ENCODE measurements around the gene SPAG5.
"Not testable (repeated sequence)": the region's sequence is repeated elsewhere in the genome, so short reads cannot be mapped to it uniquely, and the experiment has no call there.

The SPAG5 gene

DNA sequence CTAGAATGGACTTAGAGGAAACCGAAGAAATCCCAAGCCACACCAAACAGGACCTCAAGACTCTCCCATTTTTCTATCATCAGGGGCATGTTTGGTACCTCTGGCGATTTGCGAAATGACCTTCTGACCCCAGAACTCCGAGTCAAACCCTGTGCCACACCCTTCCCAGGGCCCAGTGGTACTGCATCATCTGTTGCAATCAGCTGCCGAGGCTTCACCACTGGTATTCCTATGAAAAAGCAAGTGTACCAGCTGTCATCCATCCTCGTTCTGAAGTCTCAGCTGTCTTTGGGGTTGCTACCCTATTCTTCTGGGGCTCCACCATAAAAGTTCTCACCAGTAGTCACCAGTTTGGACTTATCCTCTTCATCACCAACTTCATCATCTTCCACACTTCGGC is 17.5 kb upstream of the SPAG5 start:
- Mint-ChIP-seq H3K9me3 (no peaks in the 10 kb centered on the region), H3K27ac (peak overlapping the region; percentile 52), H3K4me3 (no peak overlapping the region), H3K36me3 (peaks cover 97% of the 10 kb centered on the region), H3K4me1 (no peaks in the 10 kb centered on the region)
- ATAC-seq (no peak), DNase-seq (ENCODE audit: low spot score in 2 of 2) (no peak)

DNA sequence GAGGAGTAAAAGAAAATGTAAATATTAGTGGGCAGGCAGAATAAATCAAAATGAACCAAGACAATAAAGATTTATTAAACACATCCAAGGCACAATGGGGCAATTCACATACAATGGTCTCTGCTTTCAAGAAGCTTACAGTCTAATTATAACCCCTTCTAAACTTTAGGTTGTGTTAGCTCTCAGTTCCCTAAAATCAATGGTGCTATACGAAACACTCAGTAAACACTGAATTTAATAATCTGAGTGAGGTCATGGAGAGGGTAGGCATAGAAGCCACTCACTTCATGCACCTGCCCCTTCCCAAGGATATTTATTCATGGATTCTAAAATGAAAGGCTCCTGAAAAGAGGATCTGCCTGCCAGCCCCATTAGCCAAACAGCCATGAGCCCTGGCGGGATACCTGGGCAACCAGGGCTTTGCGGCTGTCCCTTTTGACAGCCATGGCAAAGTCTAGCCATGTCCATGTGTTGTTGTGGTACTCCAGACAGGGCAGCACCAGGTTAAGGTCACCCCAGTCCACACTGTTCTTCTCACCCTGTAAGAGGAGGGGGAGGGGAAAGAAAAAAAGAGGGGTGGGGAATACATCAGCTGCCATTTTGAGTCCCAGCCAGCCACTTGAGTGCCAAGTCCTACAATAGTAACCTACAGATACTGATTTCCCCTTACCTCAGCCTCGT is 16.6 kb upstream of the SPAG5 start:
- peak overlapping the region; percentile 52 for H3K27ac Mint-ChIP-seq
- H3K4me1 Mint-ChIP-seq, result no peaks in the 10 kb centered on the region
- H3K36me3 Mint-ChIP-seq, result peaks cover 96% of the 10 kb centered on the region
- ATAC-seq, result no peak
- H3K4me3 Mint-ChIP-seq, result no peak overlapping the region
- DNase-seq (ENCODE audit: low spot score in 2 of 2), result no peak
- no peaks in the 10 kb centered on the region for H3K9me3 Mint-ChIP-seq

DNA sequence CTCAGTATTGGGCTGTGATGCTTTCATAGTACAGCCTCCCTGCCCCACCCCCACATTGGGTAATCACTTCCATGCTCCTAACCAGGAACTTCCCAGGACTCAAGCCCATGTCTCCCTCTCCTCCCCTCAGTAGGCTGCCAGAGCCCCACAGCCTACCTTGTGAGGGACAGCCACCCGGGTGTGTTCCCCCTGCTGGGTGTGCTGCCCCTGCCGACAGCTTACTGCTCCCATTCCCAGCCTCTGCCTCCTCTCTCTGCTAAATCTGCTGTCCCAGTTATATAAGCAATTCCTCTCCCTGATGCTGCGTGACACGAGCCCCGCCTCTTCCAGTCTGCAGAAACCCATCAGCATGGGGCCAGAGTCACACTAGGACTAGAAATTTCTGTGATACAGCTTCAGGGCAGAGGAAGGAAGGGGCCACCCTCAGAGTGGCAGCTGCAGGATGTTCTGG is 15.1 kb upstream of the SPAG5 start, which contains the start of gene RSKR:
RSKR (minus strand) TSS at position 255 of the 451 bp plus-strand sequence; CDS start at position 231, 24 bp downstream.
- no peak for ATAC-seq
- Mint-ChIP-seq H3K4me1 (no peaks in the 10 kb centered on the region), H3K36me3 (peaks cover 96% of the 10 kb centered on the region), H3K27ac (peak within 1 kb of the TSS; percentile 48), H3K4me3 (no peak within 1 kb of the TSS), H3K9me3 (no peaks in the 10 kb centered on the region)
- DNase-seq (ENCODE audit: low spot score in 2 of 2), result no peak

DNA sequence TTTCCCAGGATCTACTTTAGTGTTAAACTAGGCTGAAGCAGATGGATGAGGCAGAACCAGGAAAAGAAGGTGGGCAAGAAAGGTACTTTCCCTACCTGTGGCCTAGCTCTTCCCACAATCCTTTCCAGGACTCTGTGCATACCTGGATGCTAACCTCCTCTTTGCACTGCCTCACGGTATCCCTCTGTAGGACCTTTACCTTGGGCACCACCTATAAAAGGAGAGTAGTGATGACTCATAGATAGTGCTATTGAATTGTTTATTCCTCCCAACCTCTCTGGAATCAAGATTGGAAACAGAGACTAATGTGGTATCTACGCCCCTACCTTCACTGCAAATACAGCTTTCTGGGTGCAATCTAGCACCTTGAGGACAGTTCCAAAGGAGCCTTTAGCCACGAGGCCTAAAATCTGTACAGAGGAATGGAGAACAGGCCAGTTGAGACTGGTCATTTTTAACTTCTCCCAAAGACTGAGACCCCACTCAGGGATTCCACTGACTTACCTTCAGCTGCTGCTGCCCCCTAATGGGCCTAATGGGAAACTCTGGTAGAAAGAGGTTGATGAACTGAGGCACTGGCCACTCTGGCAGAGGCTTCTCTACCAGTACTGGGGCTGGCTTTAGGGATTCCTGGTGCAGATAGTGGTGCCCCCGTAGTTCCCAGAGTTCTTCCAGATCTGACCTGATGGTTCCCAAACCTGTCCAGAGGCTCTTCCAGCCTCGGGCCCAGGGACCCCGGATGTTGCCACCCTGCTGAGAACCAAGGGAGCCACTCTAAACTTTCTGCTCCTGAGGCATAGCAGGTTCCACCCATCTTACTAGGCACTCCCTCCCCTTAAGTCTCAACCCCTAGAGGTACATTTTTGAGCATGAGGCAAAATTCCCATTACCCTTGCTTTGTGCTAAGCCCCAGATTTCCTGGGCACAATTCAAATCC is 14.4 kb upstream of the SPAG5 start:
- H3K4me1 Mint-ChIP-seq, result no peaks in the 10 kb centered on the region
- H3K9me3 Mint-ChIP-seq, result no peaks in the 10 kb centered on the region
- no peak for DNase-seq (ENCODE audit: low spot score in 2 of 2)
- H3K36me3 Mint-ChIP-seq, result peaks cover 96% of the 10 kb centered on the region
- no peak overlapping the region for H3K4me3 Mint-ChIP-seq
- ATAC-seq, result peak; percentile 63
- peak overlapping the region; percentile 48 for H3K27ac Mint-ChIP-seq

DNA sequence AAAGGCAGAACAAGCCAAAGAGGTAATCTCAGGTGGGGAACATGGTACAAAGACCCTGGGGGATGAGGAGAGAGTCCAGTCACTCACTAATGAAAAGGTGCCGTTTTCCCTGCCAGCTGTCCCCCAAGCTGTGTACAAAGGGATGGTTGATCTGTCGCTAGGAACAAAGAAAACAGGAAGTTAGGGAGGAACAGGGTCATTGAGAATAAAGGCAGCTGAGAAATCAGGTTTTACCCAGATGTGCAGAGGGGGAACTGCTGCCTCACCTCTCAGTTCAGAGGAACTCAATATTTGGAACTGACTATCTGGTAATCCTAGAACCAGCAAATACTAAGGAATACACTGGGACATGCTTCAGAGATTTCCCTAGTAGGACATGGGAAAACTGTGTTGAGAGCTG is 13.7 kb upstream of the SPAG5 start:
- Mint-ChIP-seq H3K4me1 (no peaks in the 10 kb centered on the region), H3K4me3 (no peak overlapping the region), H3K36me3 (peaks cover 96% of the 10 kb centered on the region), H3K9me3 (no peaks in the 10 kb centered on the region), H3K27ac (peak overlapping the region; percentile 48)
- DNase-seq (ENCODE audit: low spot score in 2 of 2) (no peak), ATAC-seq (no peak)

DNA sequence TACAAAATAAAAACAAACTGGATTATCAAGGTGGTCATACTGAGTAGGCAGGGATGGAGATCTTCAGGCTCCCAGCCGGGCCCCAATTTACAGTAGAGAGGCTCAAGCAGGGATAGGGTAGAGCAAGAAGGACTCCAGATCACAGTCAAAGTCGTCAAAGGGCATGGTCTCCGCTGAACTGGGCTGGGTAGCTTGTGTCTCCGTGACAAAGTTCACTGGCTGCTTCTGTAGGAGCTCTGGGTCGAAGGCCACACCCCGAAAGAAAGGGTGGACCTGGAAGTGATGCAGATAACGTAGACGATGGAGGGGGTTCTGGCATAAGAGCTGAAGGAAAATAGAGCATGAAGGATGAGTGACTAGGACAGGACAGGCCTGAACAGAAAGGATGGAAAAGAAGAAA is 11.6 kb upstream of the SPAG5 start:
- Mint-ChIP-seq H3K4me1 (no peaks in the 10 kb centered on the region), H3K36me3 (peaks cover 85% of the 10 kb centered on the region), H3K4me3 (no peak overlapping the region), H3K9me3 (no peaks in the 10 kb centered on the region), H3K27ac (peak overlapping the region; percentile 48)
- ATAC-seq (no peak), DNase-seq (ENCODE audit: low spot score in 2 of 2) (no peak)

DNA sequence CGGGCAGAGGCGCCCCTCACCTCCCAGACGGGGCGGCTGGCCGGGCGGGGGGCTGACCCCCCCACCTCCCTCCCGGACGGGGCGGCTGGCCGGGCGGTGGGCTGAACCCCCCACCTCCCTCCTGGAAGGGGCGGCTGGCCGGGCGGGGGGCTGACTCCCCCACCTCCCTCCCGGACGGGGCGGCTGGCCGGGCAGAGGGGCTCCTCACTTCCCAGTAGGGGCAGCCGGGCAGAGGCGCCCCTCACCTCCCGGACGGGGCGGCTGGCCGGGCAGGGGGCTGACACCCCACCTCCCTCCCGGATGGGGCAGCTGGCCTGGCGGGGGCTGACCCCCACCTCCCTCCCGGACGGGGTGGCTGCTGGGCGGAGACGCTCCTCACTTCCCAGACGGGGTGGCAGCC is 5.2 kb upstream of the SPAG5 start:
- H3K36me3 Mint-ChIP-seq, result peaks cover 42% of the 10 kb centered on the region

DNA sequence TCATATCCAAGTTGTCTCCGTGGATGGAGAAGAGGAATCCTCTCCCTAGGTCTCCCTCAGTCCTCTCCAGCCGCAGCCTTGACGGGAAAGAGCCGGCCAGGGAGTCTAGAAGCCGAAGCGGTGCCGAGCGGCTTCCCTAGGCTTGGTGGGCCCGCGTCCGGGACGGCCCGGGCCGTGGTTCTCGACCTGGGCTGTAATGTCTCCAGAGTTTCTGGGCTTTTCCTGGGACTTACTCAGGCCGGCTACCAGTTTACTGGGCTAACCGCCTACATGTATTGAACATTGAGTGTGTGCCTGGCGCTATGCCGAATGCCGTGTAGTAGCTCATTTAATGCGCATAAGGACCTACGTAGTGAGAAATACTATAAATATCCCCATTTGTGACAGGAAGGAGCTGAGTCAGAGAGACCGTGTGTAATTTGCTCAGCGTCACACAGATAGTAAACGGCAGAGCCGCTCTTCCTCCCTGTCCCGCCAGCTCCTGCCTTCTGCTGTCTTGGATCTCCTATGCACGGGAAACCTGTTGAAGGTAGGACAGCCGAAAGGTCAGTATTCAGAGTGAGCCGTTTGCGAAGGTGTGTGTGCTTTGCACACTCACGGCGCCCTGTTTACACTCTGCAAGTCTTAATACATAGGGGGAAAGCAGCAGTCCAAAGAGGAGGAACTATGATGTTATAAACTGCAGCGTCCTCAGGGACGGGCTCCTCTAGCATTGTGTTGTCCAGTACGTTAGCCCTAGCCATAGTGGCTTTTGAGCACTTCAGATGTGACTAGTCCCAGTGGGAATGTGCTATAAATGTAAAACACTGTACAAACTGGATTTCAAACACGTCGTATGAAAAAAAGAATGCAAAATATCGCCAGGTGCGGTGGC is 723 bp upstream of the SPAG5 start:
- peak overlapping the region; percentile 94 for H3K4me3 Mint-ChIP-seq

More for the DNA sequence above, 5.2 kb upstream of the SPAG5 start:
- not testable (repeated sequence) for H3K9me3 Mint-ChIP-seq; H3K27ac Mint-ChIP-seq; H3K4me1 Mint-ChIP-seq; ATAC-seq; H3K4me3 Mint-ChIP-seq; DNase-seq (ENCODE audit: low spot score in 2 of 2)

DNA sequence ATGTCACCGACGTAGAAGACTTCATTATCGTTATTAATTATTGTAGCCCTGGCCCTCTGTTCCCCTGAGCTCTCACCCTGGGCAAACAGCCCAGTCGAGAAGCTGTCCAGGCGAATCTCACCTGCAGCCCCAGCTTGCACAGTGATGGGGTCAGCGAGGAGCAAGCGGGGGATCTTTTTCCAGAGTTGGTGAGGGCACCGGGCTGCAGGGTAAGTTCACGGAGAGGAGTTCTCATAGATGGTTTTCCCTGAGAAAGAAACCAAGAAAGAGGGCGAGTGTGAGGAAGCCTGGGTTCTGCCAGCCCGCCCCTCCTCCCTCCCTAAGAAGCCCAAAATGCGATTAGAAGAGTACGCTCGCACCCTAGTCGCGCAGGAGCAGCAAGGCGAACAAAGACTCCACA is 436 bp downstream of the SPAG5 start:
- peaks cover 64% of the 10 kb centered on the region for H3K36me3 Mint-ChIP-seq
- DNase-seq (ENCODE audit: low spot score in 2 of 2), result no peak
- peaks cover 26% of the 10 kb centered on the region for H3K4me1 Mint-ChIP-seq
- H3K9me3 Mint-ChIP-seq, result no peaks in the 10 kb centered on the region
- H3K4me3 Mint-ChIP-seq, result peak overlapping the region; percentile 94
- peak overlapping the region; percentile 98 for H3K27ac Mint-ChIP-seq
- no peak for ATAC-seq

More for the DNA sequence above, 723 bp upstream of the SPAG5 start:
- DNase-seq (ENCODE audit: low spot score in 2 of 2) (peak; percentile 56 to 85), ATAC-seq (peak; percentile 88)
- peak overlapping the region; percentile 98 for H3K27ac Mint-ChIP-seq
- H3K9me3 Mint-ChIP-seq, result no peaks in the 10 kb centered on the region
- peaks cover 58% of the 10 kb centered on the region for H3K36me3 Mint-ChIP-seq
- H3K4me1 Mint-ChIP-seq, result peaks cover 26% of the 10 kb centered on the region

DNA sequence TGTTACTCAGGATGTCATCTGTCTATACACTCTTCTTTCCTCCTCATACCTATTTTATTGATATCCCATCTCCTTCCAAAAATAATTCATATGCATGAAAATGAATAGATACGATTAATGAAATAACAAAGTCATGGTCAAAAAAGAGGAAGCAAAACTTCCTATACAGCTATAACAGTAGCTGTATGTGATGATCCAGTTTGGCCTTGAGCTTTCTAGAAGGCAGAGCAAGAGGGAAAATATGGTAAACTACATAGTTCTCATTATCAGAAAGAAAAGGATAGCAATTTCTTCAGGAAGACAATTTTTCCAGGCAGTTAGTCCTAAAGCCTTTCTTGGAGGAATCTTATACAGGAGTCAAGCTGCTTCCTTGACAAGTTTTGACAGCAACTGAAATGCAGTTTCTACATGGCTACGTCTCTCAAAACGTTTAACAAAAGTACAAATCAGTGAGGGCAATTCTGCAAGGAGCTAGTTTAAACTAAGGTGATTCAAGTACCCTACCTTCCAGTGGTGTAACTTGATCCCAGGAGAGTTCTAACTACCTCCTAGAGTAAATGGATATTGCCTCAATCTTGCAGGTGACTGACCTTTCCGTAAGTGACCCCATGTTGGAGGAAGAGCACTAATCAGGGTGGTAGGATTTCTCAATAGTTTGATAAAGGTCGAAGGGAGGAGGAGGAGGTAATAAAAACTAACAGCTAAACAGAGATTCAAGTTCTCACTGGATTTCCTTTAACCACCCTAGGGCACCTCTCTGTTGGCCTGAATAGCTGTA is 1.0 kb downstream of the SPAG5 start:
- Mint-ChIP-seq H3K36me3 (peaks cover 69% of the 10 kb centered on the region), H3K9me3 (no peaks in the 10 kb centered on the region), H3K4me1 (peaks cover 26% of the 10 kb centered on the region), H3K27ac (peak overlapping the region; percentile 98), H3K4me3 (peak overlapping the region; percentile 94)
- no peak for DNase-seq (ENCODE audit: low spot score in 2 of 2)
- no peak for ATAC-seq

DNA sequence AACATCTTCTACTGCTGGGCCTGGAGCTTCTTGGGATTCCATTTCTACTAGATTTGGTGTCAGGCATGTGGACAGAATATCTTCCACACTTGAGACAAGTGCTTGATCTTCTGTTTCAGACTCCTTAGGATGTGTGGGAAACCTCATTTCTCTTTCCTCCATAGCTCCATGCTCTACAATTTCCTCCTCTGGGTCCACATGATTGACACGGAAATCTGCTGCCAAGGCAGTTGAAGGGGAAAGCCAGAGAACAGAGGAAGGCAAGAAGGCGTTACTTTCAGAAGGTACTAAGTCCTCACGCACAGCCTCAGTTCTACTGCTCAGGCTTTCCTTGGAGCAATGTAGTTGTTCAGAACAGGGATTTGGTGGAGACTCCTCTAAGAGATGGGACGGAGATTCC is 6.6 kb downstream of the SPAG5 start:
- Mint-ChIP-seq H3K9me3 (no peaks in the 10 kb centered on the region), H3K27ac (peak overlapping the region; percentile 34), H3K4me3 (no peak overlapping the region), H3K36me3 (peaks cover 97% of the 10 kb centered on the region), H3K4me1 (peaks cover under 1% of the 10 kb centered on the region)
- ATAC-seq, result no peak
- no peak for DNase-seq (ENCODE audit: low spot score in 2 of 2)

DNA sequence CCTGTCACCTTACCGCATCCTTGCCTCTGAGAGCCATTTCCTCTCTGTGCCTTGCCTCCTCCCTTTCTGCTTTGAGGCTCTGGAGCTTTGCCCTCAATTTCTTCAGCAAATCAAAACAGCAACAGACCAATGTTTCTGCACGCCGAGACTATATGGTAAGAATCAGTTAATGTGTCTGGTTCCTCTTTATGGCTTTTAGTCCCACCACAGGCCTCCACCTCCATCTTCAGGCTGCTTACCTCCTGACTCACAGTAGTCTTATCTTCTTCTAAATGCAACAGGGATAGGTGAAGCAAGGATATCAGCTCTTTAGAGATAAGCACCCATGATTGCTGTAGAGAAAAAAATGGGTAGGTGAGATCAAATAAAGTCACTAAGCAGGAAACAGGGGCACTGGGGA is 13.0 kb downstream of the SPAG5 start:
- peaks cover 62% of the 10 kb centered on the region for H3K36me3 Mint-ChIP-seq
- H3K27ac Mint-ChIP-seq, result no peak overlapping the region
- H3K4me1 Mint-ChIP-seq, result peaks cover 1% of the 10 kb centered on the region
- no peaks in the 10 kb centered on the region for H3K9me3 Mint-ChIP-seq
- DNase-seq (ENCODE audit: low spot score in 2 of 2) (no peak), ATAC-seq (no peak)
- H3K4me3 Mint-ChIP-seq, result no peak overlapping the region

DNA sequence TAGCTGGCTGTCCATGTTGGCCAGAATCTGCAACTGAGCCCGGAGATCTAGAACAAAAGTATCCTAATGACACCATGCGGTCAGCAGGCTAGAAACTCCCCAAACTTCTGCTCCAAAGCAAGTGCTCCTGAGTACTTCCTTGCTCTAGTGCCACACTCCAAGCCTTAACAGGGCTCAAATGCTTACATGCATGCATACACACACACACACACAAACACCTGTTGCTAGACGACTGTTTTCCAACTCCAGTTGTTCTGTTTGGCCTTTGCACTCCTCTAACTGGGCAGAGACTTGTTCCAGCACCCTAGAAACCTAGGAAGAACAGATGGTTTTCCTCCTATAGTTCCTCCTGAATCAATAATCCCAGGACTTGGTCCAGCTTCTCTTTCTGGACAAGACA is 14.4 kb downstream of the SPAG5 start:
- H3K4me3 Mint-ChIP-seq, result no peak overlapping the region
- DNase-seq (ENCODE audit: low spot score in 2 of 2) (no peak), ATAC-seq (no peak)
- peaks cover 59% of the 10 kb centered on the region for H3K36me3 Mint-ChIP-seq
- H3K4me1 Mint-ChIP-seq, result peaks cover 16% of the 10 kb centered on the region
- H3K9me3 Mint-ChIP-seq, result no peaks in the 10 kb centered on the region
- H3K27ac Mint-ChIP-seq, result no peak overlapping the region

DNA sequence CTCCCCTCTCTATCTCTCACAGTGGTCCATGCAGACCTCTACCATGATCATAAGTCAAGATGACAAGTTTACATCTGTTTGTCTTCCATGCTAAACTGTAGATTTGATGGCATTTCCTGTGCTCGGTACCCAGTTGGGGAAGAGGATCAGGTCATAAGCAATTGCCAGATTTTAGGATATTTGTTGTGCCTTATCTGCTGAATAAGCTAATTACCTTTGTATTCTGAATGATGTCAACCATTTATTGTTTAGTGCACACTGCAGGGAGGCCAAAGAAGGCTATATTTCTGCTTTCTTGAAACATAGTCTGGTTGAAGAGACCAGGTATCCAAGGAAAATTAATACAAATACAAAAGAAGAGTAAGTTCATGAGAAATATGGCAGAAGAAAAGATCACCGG is 16.3 kb downstream of the SPAG5 start:
- Mint-ChIP-seq H3K4me1 (peaks cover 27% of the 10 kb centered on the region), H3K9me3 (no peaks in the 10 kb centered on the region), H3K27ac (no peak overlapping the region), H3K4me3 (no peak overlapping the region), H3K36me3 (peaks cover 55% of the 10 kb centered on the region)
- no peak for ATAC-seq
- DNase-seq (ENCODE audit: low spot score in 2 of 2), result no peak
